Activated T-cell treated with anti-CD3 and anti-CD28 coated beads for 48 hours (primary cell): ENCODE results near the gene F12.
A peak's percentile ranks its signal among the peaks of the same experiment; 100 is the strongest.
"Not testable (repeated sequence)": the region's sequence is repeated elsewhere in the genome, so short reads cannot be mapped to it uniquely, and the experiment has no call there.

Experiments used
- DNase-seq: peaks from one replicate; pipeline ENCODE4 v3.0.0-alpha.2; 2020; ENCODE audit warnings: low read depth

Gene F12

GRCh38 chr5:177367981-177368868 is 41.1 kb downstream of the F12 start:
- no peak for DNase-seq

GRCh38 chr5:177367323-177367848 is 42.0 kb downstream of the F12 start:
- no peak for DNase-seq

GRCh38 chr5:177366528-177367322 is 42.6 kb downstream of the F12 start:
- DNase-seq, result no peak

DNA sequence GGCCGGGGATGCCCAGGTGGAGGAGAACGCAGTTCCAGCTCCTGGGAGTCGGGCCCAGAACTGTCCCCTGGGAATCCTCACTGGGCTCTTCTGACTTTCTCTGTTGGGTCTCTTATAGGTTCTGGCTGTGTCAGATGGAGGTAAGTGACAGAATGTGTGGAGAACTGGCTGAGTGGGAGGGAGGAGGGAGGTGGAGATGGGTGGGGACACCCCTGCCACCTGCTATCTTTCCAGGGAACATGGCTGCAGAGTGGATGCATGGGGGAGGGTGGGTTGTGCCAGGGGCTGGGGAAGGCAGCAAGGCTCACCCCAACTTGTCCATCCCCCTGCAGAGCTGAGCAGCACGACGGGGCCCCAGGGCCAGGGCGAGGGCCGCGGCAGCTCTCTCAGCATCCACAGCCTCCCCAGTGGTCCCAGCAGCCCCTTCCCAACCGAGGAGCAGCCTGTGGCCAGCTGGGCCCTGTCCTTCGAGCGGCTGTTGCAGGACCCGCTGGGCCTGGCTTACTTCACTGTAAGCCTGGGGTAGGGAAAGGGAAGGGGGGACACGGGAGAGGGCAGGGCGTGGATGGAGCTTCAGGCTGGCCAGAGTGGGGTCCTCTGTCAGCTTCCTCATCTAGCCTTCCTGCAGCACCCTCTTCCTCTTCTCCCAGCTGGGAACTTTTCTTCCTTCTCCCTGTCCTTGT is 43.4 kb downstream of the F12 start:
- DNase-seq, result no peak

DNA sequence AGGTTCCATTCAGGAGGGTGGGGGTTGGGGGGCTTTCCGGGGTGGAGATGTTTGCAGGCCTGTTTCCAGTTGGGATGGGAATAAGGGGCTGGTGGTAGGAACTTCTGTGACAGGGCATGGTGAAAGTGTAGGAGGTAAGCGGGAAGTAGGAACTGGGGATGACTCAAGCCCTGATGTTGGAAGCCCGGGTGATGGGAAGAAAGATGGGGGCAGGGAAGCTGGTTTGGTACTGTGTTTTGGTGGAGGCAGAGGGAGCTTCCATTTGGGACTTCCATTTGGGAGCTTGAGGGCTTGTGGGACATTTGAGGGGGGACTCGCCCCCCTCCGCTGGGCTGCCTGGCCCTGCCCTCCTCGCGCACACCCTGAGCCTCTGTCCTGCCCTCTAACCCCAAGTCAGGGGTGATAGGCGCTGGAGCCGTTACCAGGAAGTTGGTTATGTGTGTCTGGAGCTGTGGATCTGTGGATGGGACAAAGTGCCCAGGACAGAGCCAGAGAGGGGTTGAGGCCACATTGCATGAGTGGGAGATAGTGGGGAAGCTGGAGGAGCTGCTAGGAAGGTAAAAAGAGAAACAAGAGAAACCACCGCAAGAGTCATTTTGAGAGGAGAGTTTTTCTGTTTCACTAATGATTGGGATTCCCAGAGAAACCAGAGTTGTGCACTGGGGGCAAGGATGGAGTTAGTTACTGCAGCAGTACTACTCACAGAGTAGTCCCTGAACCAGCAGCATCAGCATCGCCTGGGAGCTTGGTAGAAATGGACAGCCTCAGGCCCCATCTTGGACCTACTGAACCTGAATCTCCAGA is 45.0 kb downstream of the F12 start:
- DNase-seq, result no peak

- DNase-seq, result no peak
Measured at GRCh38 chr5:177363565-177363964, 45.8 kb downstream of the F12 start.

DNA sequence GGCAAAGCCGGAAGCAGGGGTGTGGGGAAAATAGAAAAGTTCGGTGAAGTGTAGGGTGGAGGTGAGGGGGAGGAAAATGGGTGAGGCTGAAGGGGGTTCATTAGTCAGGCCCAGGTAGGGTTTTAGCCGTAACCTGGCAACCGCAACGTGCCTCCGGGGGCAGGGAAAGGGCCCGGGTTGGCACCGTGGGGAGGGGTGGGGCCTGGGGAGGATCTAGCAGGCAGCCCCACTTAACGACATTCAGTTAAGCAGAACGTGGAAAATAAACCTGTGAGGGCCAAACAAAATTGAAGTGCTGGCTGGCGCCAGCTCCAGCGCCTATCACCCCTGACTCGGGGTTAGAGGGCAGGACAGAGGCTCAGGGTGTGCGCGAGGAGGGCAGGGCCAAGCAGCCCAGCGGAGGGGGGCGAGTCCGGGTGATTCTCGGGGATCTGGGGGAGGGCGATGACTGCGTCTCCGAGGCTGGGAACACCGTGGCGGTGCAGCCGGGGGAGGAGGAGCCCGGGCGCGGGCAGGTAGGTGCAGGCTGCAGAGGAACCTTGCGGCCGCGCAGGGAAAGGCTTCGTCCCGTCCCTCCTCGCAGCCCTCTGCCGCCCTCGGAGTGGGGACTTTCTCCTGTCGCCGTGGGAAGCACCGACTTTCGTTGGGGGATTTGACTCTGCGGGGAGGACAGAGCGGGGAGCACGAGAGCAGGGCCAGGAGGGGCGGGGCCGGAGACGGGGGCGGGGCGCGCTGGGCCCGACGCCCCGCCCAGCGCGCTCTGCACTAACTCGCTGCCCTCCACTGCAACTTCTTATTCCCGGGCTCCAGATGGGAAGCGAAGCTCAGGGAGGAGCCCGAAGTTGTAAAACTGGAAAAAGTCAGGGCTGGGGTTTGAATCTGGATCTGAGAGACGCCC is 46.5 kb downstream of the F12 start:
- peak; percentile 68 for DNase-seq

DNA sequence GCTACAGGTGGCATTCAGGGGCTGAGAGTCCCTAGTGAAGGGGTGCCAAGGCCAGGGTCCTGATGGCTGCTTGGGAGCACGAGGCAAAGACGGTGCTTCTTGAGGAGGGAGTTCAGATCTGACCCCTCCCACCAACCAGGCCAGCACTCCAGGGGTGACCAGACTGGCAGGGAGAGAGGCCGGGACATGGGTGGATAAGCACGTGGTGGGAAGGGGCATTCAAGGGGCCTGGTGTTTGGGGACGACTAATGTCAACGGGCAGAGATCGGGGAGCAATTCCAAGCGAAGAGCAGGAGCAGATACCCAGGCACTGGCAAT is 47.1 kb downstream of the F12 start:
- DNase-seq, result no peak

DNA sequence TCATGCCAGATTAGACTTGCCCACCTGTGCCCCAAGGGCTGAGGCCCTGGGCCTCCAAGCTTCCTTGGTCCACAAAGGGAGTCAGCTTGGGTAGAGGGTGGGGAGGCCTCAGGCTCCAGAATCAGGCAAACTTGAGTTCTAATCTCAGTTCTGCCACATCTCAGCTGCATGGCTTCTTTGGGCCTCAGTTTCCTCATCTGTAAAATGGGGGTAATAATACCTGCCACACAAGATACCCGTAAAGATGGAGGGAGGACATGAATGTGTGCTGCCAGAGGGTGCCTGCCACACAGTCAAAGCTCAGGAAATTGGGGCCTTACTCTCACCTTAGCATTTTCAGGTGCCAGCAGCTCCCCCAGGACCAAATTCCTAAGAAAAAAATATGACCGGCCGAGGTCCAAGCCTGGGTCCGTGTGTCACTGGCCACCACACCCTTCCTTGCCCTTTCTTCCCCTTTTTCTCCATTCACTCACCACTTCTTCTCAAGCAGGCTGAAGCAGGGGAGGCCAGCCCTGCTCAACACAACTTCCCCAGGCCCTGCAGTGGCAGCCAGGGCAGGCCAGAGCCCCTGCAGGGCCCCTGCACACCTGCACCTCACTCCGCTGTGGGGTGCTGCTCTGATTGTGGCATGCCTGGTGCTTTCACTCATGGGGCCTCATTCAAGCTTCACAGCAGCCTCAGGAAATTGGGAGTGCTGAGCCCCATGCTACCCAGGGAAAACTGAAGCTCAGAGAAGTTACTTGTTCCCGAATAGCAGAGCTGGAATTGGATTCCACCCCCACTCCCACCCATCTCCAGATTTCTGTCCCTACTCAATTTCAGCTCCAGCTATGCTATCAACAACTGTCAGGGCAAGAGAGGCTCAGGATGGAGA is 47.7 kb downstream of the F12 start:
- DNase-seq, result no peak

GRCh38 chr5:177360740-177361139 is 48.6 kb downstream of the F12 start:
- DNase-seq, result not testable (repeated sequence)

DNA sequence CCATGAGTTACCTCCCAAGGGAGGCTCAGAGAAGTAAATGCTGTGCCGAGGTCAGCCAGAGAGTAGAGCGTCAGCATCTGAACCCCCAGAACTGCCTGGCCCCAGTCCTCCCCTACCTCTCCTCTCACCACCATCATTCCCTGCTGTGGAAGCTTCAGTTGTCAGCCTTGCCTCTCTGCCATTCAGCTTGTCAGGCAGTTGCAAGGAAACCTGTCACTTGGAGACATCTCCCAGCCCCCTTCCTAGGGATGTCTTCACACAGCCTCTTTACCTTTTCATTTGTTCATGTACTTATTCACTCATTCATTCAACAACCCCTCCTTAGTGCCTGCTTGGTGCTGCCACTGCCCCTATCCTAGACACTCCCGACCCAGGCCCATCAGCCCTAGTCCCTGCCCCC is 49.5 kb downstream of the F12 start:
- DNase-seq, result no peak

GRCh38 chr5:177359451-177359851 is 49.9 kb downstream of the F12 start:
- no peak for DNase-seq

DNA sequence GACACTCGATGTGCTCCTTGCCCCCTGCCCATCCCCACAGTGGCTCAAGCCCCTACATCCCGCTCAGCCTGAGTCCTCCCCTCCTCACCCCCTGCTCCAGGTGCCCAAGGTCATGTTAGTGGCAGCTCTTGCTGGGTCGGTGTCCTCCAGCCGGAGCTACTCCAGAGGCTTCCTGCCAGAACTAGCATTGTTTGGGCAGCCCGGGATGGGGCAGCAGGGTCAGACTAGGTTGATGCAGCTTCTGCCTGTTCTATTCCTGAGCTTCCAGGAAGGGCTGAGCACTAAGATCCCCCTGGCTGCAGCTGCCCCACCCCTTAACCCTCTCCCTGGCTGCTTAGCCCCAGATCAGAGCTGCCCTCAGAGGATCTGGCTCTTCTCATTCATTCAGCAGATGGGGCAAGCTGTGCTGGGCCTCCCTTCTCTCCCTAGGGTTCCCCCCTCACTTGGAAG is 51.0 kb downstream of the F12 start:
- DNase-seq, result no peak

GRCh38 chr5:177357459-177358351 is 51.7 kb downstream of the F12 start, which contains the start of gene RGS14:
RGS14 (plus strand) TSS chr5:177357924; CDS start chr5:177358025, 101 bp downstream.
- DNase-seq, result no peak

DNA sequence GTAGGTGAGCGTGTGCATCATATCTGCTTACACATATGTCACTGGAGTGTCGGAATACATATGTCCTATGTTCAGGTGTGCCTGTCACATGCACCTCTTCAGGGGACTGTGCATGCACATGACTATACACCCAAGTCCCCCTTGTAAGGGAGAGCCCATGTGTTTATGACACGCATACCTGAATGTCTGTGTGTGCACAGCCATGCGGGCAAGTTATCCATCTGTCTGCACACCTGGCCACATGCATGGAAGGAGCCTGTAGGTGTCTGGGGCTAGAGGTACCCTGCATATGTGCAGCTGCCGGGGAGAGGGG is 52.3 kb downstream of the F12 start:
- DNase-seq, result no peak

- DNase-seq, result no peak
Measured at GRCh38 chr5:177356746-177357145, 52.6 kb downstream of the F12 start.

GRCh38 chr5:177355868-177356168 is 53.5 kb downstream of the F12 start:
- DNase-seq, result no peak

DNA sequence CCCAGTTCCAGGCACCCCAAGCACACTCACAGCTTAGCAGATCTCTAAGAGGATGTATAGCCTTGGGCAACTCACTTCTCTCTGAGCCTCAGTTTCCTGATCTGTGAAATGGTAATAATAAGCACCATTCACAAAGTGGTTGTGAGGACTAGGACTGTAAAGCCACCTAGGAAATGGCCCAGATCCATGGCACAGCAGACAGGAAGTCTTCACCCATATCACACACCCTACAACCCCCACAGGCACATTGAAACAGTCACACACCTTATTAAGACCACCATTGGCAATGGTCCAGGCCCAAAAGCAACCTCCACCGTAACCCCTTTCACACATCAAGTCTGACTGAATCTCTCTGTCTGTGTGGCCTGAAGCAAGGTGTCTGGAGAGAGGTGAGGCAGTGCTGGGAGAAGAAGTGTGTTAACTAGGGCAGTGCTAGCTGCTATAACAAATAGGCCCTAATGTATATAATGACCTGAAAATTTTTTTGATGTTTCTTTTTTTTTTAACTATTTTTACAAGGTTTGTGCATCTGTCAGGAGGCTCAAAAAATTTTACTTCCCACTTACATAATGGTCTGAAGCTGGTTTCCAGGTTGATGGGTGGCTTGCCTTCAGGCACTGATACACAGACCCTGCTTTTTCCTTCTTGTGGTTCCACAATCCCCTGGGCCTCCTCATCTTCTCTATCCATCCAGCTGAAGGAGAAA is 54.0 kb downstream of the F12 start:
- DNase-seq, result no peak
